ENCODE data around the gene CGRRF1.

CGRRF1 gene

DNA sequence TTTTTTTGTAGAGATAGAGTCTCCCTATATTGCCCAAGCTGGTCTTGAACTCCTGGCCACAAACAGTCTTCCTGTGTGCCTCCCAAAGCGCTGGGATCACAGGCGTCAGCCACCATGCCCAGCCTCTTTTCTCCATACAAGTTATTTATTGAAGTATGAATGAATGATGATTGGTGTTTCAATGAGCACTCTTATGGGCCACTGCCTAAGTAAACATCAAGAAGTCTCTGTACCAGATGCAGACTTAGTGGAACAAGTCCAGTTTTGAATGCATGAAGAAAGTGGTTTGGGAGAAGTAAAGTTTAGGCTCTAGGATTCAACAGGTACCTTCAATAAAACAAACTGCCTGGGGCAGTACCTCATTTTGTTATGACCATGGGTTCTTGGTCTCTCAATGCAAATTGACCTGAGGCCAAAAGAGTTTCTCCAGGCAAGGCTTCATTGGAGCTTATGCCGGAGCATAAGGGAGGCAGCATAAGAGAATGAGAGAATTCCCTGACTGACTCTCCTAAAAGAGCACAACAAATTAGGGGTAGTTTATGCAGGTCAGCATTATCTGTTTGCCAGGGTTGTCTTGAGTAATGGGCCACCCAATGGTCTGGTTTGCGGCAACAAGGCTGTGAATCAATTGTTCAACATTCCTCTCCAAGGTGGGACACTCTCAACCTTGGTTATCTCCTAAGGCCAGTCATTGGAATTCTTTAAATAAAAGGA lies 19.8 kb upstream of the CGRRF1 start:
- no peak for DNase-seq (ENCODE audit: low read depth, low spot score)

DNA sequence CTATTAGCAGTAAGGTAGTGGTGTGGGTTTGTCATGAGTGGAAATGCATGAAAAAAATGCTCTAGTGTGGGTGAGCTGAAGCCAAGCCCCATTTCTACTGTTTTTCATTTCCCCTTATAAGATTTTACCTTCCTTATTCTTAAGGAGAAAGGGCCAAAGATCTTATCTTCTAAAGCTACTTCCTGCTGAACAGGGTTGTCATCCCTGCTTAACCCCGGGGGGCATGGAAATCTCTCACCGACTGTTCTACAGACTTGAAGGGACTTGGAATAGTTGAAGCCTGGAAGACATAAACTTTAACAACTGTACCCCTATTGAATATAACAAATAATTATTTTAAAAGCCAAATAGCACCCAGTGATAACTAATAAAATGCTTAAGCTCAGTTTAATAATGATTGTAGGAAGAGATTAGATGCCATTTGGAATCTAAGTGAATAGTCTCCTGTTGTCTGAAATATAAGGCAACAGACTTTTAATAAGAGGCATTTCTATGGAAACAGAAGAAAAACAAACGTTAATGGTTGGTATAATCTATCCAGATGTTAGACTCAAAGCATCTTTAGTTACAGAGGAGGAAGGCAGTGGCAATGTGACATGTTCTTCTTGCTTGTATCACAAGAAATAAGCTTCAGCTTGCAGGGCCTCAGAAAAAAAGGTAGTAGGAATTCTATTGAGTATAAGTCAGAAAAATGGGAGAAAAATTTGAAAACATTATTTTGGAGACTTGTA lies 19.1 kb upstream of the CGRRF1 start:
- no peak for DNase-seq (ENCODE audit: low read depth, low spot score)

DNA sequence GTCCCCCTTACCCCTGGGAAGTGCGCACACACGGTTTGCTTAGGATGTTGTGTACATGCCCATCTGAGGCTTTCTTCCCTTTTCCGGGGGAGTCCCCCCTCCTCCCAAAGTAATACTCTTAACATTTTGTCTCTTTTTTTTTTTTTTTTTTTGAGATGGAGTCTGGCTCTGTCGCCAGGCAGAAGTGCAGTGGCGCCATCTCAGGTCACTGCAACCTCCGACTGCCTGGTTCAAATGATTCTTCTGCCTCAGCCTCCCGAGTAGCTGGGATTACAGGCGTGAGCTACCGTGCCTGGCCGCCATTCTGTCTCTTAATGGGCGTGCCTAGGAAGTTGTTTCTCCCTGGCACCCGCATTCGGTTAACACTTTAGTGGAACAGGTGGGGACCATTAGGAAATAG lies 16.4 kb upstream of the CGRRF1 start:
- DNase-seq (ENCODE audit: low read depth, low spot score): no peak

DNA sequence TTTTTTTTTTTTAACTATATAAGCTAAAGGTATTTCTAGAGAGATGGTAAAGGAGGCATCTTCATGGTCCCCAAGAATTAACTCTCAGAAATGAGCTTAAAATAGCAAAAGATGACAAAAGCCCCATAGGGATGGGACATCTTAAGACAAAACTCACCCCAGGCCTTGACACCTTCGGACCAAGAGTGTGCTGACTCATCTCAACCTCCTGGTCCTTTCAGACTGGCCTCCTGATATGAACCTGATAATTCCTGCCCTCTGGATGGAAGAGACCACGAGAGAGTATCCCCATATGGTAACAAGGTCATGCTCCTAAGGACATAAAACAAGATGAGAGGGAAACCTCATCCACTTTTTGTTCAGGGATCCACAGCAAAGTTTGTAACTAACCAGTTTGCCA lies 12.5 kb upstream of the CGRRF1 start:
- DNase-seq (ENCODE audit: low read depth, low spot score): no peak

DNA sequence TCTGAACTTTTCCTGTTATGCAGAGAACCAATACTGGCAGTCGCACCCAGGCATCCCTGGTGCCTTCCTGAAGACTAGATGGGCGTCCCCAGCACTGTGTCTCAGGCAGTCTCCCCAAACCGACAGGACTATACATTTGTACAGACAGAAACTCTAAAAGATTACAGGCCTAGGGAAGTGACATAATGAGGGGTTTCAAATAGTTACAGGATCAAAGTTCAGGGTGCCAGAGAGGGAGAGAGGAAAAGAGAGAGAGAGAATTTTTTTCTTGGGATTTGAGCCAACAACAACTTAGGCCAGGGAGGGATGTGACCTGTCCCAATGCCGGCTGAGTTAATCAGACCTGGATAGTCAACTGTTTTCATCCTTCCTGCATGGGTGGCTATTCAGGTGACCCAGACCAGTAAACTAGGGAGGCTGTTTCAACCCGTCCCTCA lies 11.6 kb upstream of the CGRRF1 start:
- no peak for DNase-seq (ENCODE audit: low read depth, low spot score)

DNA sequence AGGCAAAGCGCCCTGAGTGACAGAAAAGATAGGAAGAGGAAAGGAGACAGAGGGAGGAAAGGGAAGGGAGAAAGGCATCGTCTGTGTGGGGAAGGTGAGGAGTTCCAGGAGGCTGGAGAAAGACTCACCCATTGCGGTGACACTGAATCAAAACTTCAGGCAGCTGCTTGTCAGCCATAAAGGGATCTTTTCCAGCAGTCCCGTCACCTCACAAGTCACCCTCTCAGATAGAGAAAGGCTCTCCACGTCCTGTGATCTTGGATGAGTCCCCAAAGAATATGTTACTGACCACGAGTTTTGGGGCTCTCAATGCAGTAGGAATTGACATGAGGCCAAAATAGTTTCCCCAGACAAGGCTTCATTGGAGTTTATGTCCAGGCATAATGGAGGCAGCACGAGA lies 11.1 kb upstream of the CGRRF1 start:
- DNase-seq (ENCODE audit: low read depth, low spot score): no peak

DNA sequence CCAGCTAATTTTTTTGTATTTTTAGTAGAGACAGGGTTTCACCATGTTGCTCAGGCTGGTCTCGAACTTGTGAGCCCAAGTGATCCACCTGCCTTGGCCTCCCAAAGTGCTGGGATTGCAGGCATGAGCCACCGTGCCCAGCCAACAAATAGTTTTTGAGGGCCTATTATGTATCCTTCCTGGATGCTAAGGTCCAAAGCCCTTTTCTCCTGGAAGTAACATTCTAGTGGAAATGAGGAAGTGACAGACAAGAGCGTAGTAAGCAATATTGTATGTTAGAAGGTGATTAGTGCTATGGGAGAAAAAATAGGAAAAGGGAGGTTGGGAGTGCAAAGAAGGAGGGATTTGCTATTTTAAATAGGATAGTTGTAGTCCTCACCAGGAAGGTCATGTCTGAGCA lies 9.0 kb upstream of the CGRRF1 start:
- no peak for DNase-seq (ENCODE audit: low read depth, low spot score)

DNA sequence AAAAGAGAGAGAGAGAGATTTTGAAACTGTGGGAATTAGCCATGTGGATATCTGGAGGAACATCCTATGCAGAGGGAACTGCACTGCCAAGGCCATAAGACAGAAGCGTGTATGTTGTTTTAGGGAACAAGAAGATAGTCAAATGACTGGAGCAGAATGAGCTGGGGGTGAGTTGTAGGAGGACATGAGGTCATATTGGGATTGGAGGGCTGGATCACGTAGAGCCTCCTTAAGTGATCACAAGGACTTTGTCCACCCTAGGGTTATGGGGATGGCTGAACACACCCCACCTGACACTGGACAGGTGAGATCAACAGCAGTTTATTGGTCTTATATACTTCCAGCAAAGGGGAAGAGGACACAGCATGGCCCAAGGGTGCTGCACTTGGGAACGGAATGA lies 8.2 kb upstream of the CGRRF1 start:
- no peak for DNase-seq (ENCODE audit: low read depth, low spot score)

DNA sequence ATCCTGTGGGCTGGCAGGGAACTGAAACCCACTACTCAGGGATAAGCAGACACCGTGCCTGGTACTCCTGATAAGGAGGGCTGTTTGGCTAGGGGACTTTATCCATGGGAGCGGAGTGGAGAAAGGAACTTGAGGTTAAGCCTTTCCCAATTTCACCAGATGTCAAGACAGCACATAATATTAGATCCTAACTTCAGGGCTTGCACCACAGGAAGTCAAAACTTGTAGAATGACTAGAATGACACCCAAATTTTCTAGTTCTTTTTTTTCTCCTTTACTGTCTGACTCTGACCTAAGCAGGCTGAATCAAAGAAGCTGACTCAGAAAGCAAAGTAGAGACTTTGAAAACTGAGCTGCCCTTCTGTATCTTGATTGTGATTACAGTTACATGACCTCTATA lies 7.1 kb upstream of the CGRRF1 start:
- no peak for DNase-seq (ENCODE audit: low read depth, low spot score)

DNA sequence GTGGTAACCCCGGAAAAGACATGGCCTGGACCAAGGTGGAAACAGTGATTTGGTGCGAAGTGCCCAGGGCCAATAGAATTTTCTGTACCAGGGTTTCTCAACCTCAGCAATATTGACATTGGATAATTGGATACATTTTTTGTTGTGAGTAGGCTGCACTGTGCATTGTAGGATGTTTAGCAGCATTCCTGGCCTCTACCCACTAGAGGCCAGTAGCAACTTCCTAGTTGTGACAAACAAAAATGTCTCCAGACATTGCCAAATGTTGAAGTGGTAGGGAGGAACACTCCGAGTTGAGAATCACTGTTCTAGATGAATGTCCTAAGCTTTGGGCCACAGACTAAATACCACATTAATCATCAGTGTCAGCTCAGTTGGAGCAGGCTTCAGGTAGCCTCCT lies 6.2 kb upstream of the CGRRF1 start:
- no peak for DNase-seq (ENCODE audit: low read depth, low spot score)

DNA sequence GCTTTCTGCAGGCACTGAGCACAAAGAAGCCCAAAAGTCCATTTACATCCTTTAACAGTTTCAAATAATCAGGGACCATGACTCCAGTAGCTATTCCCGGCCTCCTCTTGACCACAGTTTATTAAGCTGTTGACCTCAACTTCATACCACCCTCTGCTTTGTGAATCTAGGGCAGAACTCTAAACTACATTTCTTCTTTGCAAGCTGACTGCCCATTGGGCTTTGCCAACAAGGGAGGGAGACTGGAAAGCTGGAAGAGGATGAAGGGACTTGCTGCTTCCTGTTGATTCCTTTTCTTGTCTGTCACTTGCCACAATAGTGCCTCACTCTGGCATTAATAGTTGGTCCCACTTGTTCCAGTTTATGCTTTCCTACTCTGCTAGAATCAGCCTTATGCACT lies 2.7 kb downstream of the CGRRF1 start:
- no peak for DNase-seq (ENCODE audit: low read depth, low spot score)

DNA sequence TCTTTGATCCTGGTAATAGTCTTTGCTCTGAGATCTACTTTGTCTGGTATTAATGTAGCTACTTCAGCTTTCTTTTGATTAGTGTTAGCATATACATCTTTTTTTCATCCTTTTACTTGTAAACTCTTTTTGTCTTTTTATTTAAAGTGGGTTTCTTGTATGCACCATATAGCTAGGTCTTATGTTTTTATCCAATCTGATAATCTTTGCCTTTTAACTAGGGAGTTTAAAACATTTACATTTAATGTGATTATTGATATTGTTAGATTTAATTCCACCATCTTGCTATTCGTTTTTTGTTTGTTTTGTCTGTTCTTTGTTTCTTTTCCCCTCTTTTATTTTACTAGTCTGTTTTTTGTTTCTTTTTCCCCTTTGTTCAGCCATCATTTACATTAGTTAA lies 6.0 kb downstream of the CGRRF1 start:
- no peak for DNase-seq (ENCODE audit: low read depth, low spot score)

DNA sequence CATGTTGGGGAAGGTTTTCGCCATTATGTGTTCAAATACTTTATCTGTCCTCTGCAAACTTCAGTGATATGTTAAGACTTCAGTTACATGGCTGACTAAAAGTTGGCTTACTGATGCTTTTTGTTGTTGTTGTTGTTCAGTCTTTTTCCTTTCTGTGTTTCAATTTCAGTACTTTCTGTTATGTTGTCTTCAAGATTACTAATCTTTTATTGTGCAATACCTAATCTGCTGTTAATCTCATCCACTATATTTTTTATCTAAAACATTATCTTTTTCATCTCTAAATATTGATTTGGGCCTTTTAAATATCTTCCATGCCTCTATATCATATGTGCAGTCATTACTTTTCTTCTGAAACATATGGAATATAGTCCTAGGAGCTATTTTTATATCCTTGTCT lies 7.0 kb downstream of the CGRRF1 start:
- DNase-seq (ENCODE audit: low read depth, low spot score): no peak

DNA sequence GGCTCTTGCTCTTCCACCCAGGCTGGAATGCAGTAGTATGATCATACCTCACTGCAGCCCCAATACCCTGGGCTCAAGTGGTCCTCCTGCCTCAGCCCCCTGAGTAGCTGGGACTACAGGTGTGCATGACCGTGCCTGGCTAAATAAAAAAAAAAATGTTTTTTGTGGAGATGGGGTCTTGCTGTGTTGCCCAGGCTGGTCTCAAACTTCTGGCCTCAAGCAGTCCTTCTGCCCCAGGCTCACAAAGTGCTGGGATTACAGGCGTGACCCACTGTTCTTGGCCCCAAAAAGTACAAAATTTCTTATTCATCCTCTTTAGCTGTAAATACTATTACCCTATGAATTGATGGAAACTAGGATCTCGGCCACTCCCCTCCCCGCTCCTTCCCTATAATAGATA lies 14.7 kb downstream of the CGRRF1 start:
- DNase-seq (ENCODE audit: low read depth, low spot score): no peak

DNA sequence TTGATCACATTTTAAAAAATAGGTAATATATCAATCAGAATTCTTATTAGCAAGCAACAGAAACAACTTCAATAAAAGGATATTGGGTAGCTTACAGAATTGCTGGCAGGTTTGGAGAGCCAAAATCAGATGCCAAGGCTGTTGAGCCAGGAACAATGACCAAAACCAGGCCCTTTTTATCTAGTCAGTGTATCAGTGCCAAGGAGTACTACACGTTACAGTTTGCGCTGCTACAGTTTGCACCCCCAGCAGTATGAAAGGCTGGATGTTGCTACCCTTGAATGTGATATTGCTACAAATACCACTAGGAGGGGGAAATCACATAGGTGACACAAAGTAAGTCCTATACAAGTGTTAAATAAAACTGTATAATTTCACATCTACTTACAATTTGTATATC lies 19.3 kb downstream of the CGRRF1 start:
- no peak for DNase-seq (ENCODE audit: low read depth, low spot score)

DNA sequence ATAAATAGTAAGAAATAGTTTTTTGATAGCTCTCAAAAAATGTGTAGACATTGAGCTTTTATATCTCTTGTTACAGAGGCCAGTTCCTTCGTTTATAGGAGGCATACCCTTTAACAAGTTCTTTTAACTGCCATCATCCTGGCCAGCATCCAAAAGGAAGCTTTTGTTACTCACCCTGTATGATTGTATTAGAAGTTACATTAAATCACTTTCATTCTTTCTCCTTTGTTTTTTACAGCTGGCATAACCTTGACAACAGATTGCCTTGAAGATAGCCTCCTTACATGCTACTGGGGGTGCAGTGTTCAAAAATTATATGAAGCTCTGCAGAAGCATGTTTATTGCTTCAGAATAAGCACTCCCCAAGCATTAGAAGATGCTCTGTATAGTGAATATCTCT lies 20.1 kb downstream of the CGRRF1 start:
- no peak for DNase-seq (ENCODE audit: low read depth, low spot score)

DNA sequence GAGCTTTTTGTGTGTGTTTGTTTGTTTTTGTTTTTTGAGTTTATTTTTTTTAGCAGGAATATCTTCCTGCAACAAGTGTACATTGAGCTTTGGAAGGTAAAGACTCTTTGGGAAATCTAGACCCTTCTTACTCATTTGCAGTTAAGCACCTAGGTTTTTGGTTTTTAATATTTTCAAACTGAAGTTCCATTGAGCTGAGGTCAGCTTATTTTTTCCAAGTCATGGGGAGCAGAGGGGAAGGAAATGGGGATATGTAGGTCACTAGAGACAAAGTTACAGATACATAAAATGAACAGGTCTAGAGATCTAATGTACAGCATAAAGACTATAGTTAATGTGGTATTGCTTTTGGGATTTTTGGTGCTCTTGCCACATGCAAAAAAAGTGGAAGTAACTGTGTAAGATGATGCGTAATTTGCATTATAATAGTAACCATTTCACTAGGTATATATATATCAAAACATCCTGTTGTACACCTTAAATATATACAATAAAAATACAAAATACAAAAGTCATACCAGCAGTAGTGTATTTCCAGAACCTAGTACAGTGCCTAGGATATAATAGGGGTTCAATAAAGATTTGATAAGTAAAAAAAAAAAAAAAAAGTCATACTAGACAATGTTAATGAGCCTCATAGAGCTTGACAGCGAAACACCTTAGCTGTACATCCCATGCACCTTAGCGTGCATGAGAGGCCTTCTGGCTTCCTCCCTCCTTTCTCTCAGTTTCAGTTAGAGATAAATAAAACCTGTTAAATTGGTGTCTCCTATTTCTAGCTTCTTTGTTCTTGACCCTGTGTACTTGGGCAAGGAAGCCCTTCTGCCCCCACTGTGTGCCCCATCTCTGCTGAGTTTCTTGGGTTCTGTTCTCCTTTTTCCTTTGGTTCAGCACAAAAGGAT lies 22.7 kb downstream of the CGRRF1 start:
- DNase-seq (ENCODE audit: low read depth, low spot score): no peak

DNA sequence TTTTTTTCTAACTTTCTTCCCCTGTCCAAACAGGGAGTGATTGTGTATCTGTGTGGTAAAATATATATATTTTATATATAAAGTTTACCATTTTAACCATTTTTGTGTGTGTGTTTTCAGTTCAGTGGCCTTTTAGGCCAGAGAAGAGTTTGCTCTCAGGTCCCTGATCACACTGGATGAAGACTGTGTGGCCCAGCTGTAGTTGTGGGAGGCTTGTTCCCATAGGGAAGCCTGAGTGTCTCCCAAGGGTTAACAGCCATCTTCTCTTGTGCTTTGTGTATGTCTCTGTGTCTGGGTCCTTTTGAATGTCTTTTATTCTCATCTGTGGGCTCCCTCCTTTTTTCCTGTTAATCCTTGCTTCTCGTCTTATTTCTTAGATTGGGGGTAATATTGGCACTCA lies 23.4 kb downstream of the CGRRF1 start:
- DNase-seq (ENCODE audit: low read depth, low spot score): no peak

DNA sequence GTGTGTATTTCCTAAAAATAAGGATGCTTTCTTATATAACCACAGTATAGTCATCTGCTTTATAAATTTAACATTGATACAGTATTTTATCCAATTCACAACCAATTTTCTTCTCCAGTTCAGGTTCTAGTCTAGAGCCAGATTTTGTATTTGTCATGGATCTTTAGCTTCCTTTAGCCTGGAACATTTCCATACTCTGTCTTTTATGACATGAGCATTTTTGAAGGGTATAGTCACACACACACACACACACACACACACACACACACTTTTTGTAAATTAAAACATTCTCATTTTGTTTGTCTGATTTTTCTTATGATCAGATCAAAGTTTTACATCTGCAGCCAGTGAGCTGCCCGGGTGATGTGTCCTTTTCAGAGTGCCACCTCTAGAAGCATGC lies 25.4 kb downstream of the CGRRF1 start:
- no peak for DNase-seq (ENCODE audit: low read depth, low spot score)

DNA sequence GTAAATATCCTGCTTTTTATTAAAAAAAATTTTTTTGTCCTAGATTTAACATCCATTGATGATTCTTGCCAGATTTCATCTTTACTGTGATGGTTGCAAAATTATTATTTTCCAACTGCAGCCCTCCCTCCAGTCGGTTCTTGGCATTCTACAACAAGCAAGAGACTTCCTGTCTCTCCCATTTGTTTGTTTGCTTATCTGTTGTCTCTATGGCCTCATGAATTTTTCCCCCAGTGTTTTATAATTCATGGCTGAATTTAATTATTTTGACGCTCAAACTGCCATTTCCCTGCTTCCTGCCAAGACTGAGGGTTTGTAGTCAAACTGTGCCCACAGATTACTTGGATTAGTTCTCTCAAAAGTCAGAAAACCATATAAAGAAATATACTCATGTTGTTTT lies 25.9 kb downstream of the CGRRF1 start:
- no peak for DNase-seq (ENCODE audit: low read depth, low spot score)

DNA sequence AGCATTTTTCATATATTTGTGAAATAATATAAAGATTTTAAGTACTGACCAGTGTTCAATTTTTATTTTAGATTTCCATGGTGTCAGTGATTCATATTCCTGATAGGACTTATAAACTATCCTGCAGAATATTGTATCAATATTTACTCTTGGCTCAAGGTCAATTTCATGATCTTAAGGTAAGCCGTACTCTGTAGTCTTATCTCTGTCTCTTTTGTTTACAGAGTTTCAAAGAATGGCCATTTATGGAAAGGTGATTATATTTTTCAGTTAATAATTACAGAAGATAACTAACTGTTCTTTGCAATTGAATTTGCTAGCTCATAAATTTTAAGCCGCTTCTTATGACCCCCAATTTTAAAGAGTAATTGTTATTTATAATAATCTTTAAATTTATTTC lies 27.9 kb downstream of the CGRRF1 start:
- DNase-seq (ENCODE audit: low read depth, low spot score): no peak

DNA sequence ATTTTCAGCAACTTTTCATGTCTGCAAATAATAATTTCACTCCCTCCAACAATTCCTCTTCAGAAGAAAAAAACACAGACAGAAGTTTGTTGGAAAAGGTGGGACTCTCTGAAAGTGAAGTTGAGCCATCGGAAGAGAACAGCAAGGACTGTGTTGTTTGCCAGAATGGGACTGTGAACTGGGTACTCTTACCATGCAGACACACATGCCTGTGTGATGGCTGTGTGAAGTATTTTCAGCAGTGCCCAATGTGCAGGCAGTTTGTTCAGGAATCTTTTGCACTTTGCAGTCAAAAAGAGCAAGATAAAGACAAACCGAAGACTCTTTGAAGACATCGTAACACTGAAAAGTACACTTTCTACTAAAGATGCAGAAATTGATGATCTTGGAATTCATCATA lies 28.3 kb downstream of the CGRRF1 start:
- no peak for DNase-seq (ENCODE audit: low read depth, low spot score)

DNA sequence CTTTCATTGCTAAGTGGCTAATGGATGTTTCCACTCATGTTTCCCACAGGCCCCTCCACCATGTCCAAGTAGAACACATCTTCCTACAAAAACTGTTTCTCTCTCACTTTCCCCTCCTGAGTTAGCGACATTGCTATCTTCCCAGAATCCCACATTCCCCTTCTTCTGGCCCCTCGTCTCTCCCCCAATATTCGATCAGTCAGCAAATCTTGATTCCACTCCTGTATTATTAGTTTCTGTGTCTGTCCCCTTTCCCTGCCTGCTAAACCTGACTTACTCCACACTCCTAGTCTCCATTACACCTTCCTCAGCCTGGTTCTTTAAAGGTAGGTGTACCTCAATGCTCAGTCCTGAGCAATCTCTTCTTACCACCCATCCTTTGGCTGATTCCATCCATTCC lies 37.9 kb downstream of the CGRRF1 start:
- no peak for DNase-seq (ENCODE audit: low read depth, low spot score)
